ENCODE results near the gene PPIE.

GRCh38 chr1:39713557-39713956, 25.1 kb upstream of the PPIE start:
- TF ChIP-seq, protein P1, sequence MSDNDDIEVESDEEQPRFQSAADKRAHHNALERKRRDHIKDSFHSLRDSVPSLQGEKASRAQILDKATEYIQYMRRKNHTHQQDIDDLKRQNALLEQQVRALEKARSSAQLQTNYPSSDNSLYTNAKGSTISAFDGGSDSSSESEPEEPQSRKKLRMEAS (IDR thresholded peaks at IDR 0.05), result no peak
- no peak for TF ChIP-seq EZH2 (IDR thresholded peaks at IDR 0.05)
- TF ChIP-seq, protein P2, sequence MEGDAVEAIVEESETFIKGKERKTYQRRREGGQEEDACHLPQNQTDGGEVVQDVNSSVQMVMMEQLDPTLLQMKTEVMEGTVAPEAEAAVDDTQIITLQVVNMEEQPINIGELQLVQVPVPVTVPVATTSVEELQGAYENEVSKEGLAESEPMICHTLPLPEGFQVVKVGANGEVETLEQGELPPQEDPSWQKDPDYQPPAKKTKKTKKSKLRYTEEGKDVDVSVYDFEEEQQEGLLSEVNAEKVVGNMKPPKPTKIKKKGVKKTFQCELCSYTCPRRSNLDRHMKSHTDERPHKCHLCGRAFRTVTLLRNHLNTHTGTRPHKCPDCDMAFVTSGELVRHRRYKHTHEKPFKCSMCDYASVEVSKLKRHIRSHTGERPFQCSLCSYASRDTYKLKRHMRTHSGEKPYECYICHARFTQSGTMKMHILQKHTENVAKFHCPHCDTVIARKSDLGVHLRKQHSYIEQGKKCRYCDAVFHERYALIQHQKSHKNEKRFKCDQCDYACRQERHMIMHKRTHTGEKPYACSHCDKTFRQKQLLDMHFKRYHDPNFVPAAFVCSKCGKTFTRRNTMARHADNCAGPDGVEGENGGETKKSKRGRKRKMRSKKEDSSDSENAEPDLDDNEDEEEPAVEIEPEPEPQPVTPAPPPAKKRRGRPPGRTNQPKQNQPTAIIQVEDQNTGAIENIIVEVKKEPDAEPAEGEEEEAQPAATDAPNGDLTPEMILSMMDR (IDR thresholded peaks at IDR 0.05 in 2 of 3, conservative IDR thresholded peaks at IDR 0.05 in 1 of 3; ENCODE audit: borderline replicate concordance in 1 of 3, insufficient read depth in 1 of 3, low read depth in 2 of 3, low read length in 2 of 3), result no peak

Measured in HCT116 (cell line).